ENCODE results near the gene COL18A1.

COL18A1 gene

DNA sequence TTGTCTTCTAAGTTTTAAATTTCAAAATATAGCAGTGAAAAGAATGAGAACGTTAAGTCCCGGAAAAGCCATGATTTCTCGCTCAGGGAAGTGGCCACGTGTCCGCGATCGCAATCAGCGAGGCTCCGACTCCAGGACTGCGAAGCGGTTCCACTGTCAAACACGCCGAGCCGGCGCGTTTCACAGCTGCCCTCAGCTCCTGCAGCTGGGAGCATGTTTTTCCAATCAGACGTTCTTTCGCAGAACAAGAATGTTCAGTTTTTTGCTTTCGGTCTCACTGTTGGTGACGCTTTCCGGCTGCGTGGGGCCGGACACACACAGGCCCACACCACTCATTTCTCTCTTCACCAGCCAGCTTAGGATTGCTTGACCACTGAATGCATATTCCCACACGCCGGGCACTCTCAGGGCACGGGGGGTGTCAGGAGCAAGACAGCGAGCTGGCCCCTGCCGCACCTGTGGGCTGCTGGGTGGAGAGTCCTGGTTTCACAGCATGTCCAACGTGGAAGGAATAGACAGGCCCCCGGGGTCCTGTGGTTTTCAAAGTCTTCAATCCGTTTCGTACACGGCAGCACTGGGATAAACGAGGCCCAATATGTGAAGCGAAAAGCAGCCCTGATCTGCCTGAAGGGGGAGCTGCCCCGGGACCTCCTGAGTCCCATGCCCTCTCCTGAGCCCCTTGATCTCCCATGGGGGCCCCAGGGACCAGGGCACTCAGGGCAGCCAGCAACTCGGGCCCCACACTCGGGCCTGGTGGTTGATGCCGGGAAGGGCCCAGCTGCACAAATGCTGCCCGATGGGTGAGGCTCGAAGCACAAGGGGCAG, 47.3 kb upstream of the COL18A1 start:
- H3K9me3 ChIP-seq (ENCODE audit: severe bottlenecking) = no peaks in the 10 kb centered on the region
- no peaks in the 10 kb centered on the region for H3K27me3 ChIP-seq (ENCODE audit: insufficient read depth, poor library complexity, severe bottlenecking)
- H3K4me3 ChIP-seq (ENCODE audit: severe bottlenecking) = no peak overlapping the region
- TF ChIP-seq, protein P1, sequence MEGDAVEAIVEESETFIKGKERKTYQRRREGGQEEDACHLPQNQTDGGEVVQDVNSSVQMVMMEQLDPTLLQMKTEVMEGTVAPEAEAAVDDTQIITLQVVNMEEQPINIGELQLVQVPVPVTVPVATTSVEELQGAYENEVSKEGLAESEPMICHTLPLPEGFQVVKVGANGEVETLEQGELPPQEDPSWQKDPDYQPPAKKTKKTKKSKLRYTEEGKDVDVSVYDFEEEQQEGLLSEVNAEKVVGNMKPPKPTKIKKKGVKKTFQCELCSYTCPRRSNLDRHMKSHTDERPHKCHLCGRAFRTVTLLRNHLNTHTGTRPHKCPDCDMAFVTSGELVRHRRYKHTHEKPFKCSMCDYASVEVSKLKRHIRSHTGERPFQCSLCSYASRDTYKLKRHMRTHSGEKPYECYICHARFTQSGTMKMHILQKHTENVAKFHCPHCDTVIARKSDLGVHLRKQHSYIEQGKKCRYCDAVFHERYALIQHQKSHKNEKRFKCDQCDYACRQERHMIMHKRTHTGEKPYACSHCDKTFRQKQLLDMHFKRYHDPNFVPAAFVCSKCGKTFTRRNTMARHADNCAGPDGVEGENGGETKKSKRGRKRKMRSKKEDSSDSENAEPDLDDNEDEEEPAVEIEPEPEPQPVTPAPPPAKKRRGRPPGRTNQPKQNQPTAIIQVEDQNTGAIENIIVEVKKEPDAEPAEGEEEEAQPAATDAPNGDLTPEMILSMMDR (IDR thresholded peaks at IDR 0.05; ENCODE audit: poor library complexity, severe bottlenecking) = no peak
- H3K4me1 ChIP-seq (ENCODE audit: insufficient read depth, poor library complexity, severe bottlenecking) = no peaks in the 10 kb centered on the region
- DNase-seq (ENCODE audit: low spot score) (no peak), ATAC-seq (ENCODE audit: low read depth) (no peak)
- H3K36me3 ChIP-seq (ENCODE audit: low read depth) = no peaks in the 10 kb centered on the region
- no peak overlapping the region for H3K27ac ChIP-seq (ENCODE audit: poor library complexity, severe bottlenecking)

DNA sequence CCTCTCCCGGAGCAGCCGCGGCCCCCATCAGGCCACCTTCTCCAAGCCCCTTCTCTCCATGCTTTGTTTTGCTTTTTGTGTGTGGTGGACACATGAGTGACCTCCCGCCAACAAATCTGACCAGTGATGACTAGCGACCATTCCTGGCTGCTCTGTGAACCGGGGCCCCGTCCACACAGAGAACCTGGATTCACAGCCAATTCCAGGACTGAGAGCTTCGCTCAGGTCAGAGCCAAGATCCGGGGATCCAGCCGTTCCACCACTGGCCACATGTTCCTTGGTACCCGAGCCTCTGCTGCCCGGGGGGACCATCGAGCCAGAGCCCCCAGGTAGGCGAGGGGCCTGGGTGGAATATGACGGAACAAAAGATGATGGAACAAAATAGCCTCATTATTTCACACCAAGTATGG, 46.7 kb upstream of the COL18A1 start:
- no peaks in the 10 kb centered on the region for H3K27me3 ChIP-seq (ENCODE audit: insufficient read depth, poor library complexity, severe bottlenecking)
- ATAC-seq (ENCODE audit: low read depth) (no peak), DNase-seq (ENCODE audit: low spot score) (no peak)
- no peaks in the 10 kb centered on the region for H3K4me1 ChIP-seq (ENCODE audit: insufficient read depth, poor library complexity, severe bottlenecking)
- TF ChIP-seq, protein P1 (IDR thresholded peaks at IDR 0.05; ENCODE audit: poor library complexity, severe bottlenecking) = no peak
- H3K27ac ChIP-seq (ENCODE audit: poor library complexity, severe bottlenecking) = no peak overlapping the region
- H3K9me3 ChIP-seq (ENCODE audit: severe bottlenecking) = no peaks in the 10 kb centered on the region
- no peaks in the 10 kb centered on the region for H3K36me3 ChIP-seq (ENCODE audit: low read depth)
- H3K4me3 ChIP-seq (ENCODE audit: severe bottlenecking) = no peak overlapping the region

GRCh38 chr21:45358711-45359310, 46.2 kb upstream of the COL18A1 start:
- ATAC-seq (ENCODE audit: low read depth) (no peak), DNase-seq (ENCODE audit: low spot score) (no peak)
- Histone ChIP-seq H3K4me3 (ENCODE audit: severe bottlenecking) (no peak overlapping the region), H3K9me3 (ENCODE audit: severe bottlenecking) (no peaks in the 10 kb centered on the region), H3K36me3 (ENCODE audit: low read depth) (no peaks in the 10 kb centered on the region), H3K4me1 (ENCODE audit: insufficient read depth, poor library complexity, severe bottlenecking) (peaks cover 2% of the 10 kb centered on the region), H3K27ac (ENCODE audit: poor library complexity, severe bottlenecking) (no peak overlapping the region), H3K27me3 (ENCODE audit: insufficient read depth, poor library complexity, severe bottlenecking) (no peaks in the 10 kb centered on the region)
- TF ChIP-seq, protein P1 (IDR thresholded peaks at IDR 0.05; ENCODE audit: poor library complexity, severe bottlenecking) = no peak

GRCh38 chr21:45359451-45360217, 45.3 kb upstream of the COL18A1 start:
- TF ChIP-seq, protein P1 (IDR thresholded peaks at IDR 0.05; ENCODE audit: poor library complexity, severe bottlenecking) = no peak
- ATAC-seq (ENCODE audit: low read depth) = no peak
- Histone ChIP-seq H3K27ac (ENCODE audit: poor library complexity, severe bottlenecking) (no peak overlapping the region), H3K9me3 (ENCODE audit: severe bottlenecking) (no peaks in the 10 kb centered on the region), H3K27me3 (ENCODE audit: insufficient read depth, poor library complexity, severe bottlenecking) (no peaks in the 10 kb centered on the region), H3K4me1 (ENCODE audit: insufficient read depth, poor library complexity, severe bottlenecking) (peaks cover 9% of the 10 kb centered on the region), H3K4me3 (ENCODE audit: severe bottlenecking) (no peak overlapping the region), H3K36me3 (ENCODE audit: low read depth) (no peaks in the 10 kb centered on the region)
- DNase-seq (ENCODE audit: low spot score) = no peak
